ENCODE data around the gene DCHS2.

- TF ChIP-seq ZNF274 (IDR thresholded peaks at IDR 0.05; ENCODE audit: low read depth, low read length), result no peak
- TF ChIP-seq YY1 (IDR thresholded peaks at IDR 0.05; ENCODE audit: insufficient read depth, insufficient read length), result no peak
- TF ChIP-seq SUZ12 (IDR thresholded peaks at IDR 0.05; ENCODE audit: extremely low read depth, insufficient read depth, insufficient read length), result no peak
Measured at GRCh38 chr4:154476232-154476631, 15.4 kb downstream of the DCHS2 start.

Data from NT2/D1 (cell line).